IMR-90 (cell line): Measurements from ENCODE around the gene GM2A. TPM values are rescaled to one million over a fixed set of nuclear protein-coding genes. Genes with fewer than 3 reads are reported as not detected.
"Not testable (repeated sequence)": the region's sequence is repeated elsewhere in the genome, so short reads cannot be mapped to it uniquely, and the experiment has no call there.

Experiments used
- ATAC-seq: fragments of 200-7000 bp; cut with Tn5 transposase; 2 replicates; pipeline ENCODE4 v1.9.1; 2020; ENCODE audit warnings: low read depth, mild to moderate bottlenecking, moderate library complexity
- BruUV-seq: library from RNA; stranded (reverse); fragments of 400-500 nt; replicated peaks from 2 replicates; lab custom pipeline; 2021; lab: Mats Ljungman, UMichigan
- CTCF ChIA-PET: fragments of 300-600 bp; formaldehyde crosslinking; extraction: SDS; loops from one replicate; lab custom pipeline; 2021; ENCODE audit warnings: antibody characterized with exemption; lab: Yijun Ruan, JAX
- POLR2A ChIA-PET: fragments of 300-600 bp; sonication (Branson Sonifier 250); formaldehyde crosslinking; loops from one replicate; lab custom pipeline; 2022; ENCODE audit warnings: antibody characterized with exemption; ENCODE audit not compliant: unreplicated experiment; lab: Charles Lee
- DNase-seq: peaks from one replicate; pipeline ENCODE4 v3.0.0; 2013
- H2AFZ ChIP-seq: replicated peaks from 2 replicates; pipeline ENCODE3; 2013; ENCODE audit warnings: low read length, mild to moderate bottlenecking; ENCODE audit not compliant: poor library complexity
- H2AK5ac ChIP-seq: 2 replicates; pipeline ENCODE4 v1.6.1; 2013; ENCODE audit warnings: low read depth, low read length, inconsistent platforms
- H2AK9ac ChIP-seq: replicated peaks from 2 replicates; pipeline ENCODE3; 2013; ENCODE audit warnings: mild to moderate bottlenecking, low read depth, low read length, moderate library complexity; ENCODE audit not compliant: poor library complexity
- H2BK120ac ChIP-seq: 2 replicates; pipeline ENCODE4 v1.6.1; 2013; ENCODE audit warnings: low read depth, low read length, inconsistent platforms
- H2BK15ac ChIP-seq: 3 replicates; pipeline ENCODE4 v1.6.1; 2013; ENCODE audit warnings: low read depth, low read length, inconsistent platforms
- H2BK20ac ChIP-seq: 2 replicates; pipeline ENCODE4 v1.6.1; 2013; ENCODE audit warnings: low read depth, mild to moderate bottlenecking, inconsistent platforms, low read length, moderate library complexity
- H2BK5ac ChIP-seq: 2 replicates; pipeline ENCODE4 v1.6.1; 2013; ENCODE audit warnings: mild to moderate bottlenecking, low read depth, low read length, inconsistent platforms; ENCODE audit not compliant: poor library complexity, severe bottlenecking
- H3K14ac ChIP-seq: replicated peaks from 2 replicates; pipeline ENCODE4 v1.6.1; 2013; ENCODE audit warnings: low read depth, low read length, inconsistent platforms
- H3K18ac ChIP-seq: 2 replicates; pipeline ENCODE4 v1.6.1; 2013; ENCODE audit warnings: low read depth, low read length, control low read depth
- H3K23ac ChIP-seq: 2 replicates; pipeline ENCODE4 v1.6.1; 2013; ENCODE audit warnings: low read depth, low read length, inconsistent platforms
- H3K27ac ChIP-seq: 2 replicates; pipeline ENCODE4 v1.5.1; 2013; ENCODE audit warnings: mild to moderate bottlenecking, control low read depth, low read length; ENCODE audit not compliant: insufficient read depth
- H3K27me3 ChIP-seq: 2 replicates; pipeline ENCODE4 v1.6.1; 2013; ENCODE audit warnings: low read length; ENCODE audit not compliant: control insufficient read depth, insufficient read depth
- H3K36me3 ChIP-seq: 2 replicates; pipeline ENCODE4 v1.6.1; 2013; ENCODE audit warnings: low read length, mixed read lengths; ENCODE audit not compliant: control insufficient read depth, insufficient read depth
- H3K4ac ChIP-seq: 2 replicates; pipeline ENCODE4 v1.6.1; 2013; ENCODE audit warnings: low read depth, low read length, inconsistent platforms
- H3K4me1 ChIP-seq: 2 replicates; pipeline ENCODE4 v1.6.1; 2013; ENCODE audit warnings: low read length, mixed read lengths; ENCODE audit not compliant: control insufficient read depth, insufficient read depth
- H3K4me2 ChIP-seq: 2 replicates; pipeline ENCODE4 v1.6.1; 2013; ENCODE audit warnings: low read depth, mild to moderate bottlenecking, control low read depth, low read length, moderate library complexity
- H3K4me3 ChIP-seq: 2 replicates; pipeline ENCODE4 v1.5.1; 2013; ENCODE audit warnings: low read depth, mild to moderate bottlenecking, control low read depth, low read length, moderate library complexity; ENCODE audit not compliant: insufficient read depth
- H3K56ac ChIP-seq: 2 replicates; pipeline ENCODE4 v1.6.1; 2013; ENCODE audit warnings: low read length, inconsistent platforms; ENCODE audit not compliant: insufficient read depth; ENCODE audit errors: extremely low read depth
- H3K79me1 ChIP-seq, 2 experiments: 2 replicates each; pipeline ENCODE4 v1.6.1; 2013; ENCODE audit warnings: low read length in 2 of 2, inconsistent platforms in 1 of 2, low read depth in 1 of 2
- H3K9ac ChIP-seq: 2 replicates; pipeline ENCODE4 v1.6.1; 2013; ENCODE audit warnings: low read depth, low read length, control low read depth
- H3K9me1 ChIP-seq: 2 replicates; pipeline ENCODE4 v1.6.1; 2013; ENCODE audit warnings: low read length, inconsistent platforms; ENCODE audit not compliant: insufficient read depth
- H3K9me3 ChIP-seq: 2 replicates; pipeline ENCODE4 v1.6.1; 2013; ENCODE audit warnings: low read length; ENCODE audit not compliant: control insufficient read depth, insufficient read depth
- H4K20me1 ChIP-seq: 2 replicates; pipeline ENCODE4 v1.6.1; 2013; ENCODE audit warnings: low read length, inconsistent platforms; ENCODE audit not compliant: insufficient read depth
- H4K5ac ChIP-seq: 2 replicates; pipeline ENCODE4 v1.6.1; 2013; ENCODE audit warnings: mild to moderate bottlenecking, low read depth, low read length, control low read depth
- H4K8ac ChIP-seq, 2 experiments: 2 replicates each; pipeline ENCODE4 v1.6.1; 2013; ENCODE audit warnings: low read depth in 2 of 2, low read length in 2 of 2, control low read depth in 1 of 2, inconsistent platforms in 1 of 2
- H4K91ac ChIP-seq: 2 replicates; pipeline ENCODE4 v1.6.1; 2013; ENCODE audit warnings: low read depth, low read length, inconsistent platforms; ENCODE audit not compliant: insufficient read depth
- FOS ChIP-seq: fragments of 150-350 bp; IDR thresholded peaks from 2 replicates; pipeline ENCODE4 v1.6.1; 2016; ENCODE audit warnings: low read depth, low read length
- POLR2A ChIP-seq: IDR thresholded peaks from 2 replicates; pipeline ENCODE4 v1.6.1; 2012; ENCODE audit warnings: mild to moderate bottlenecking, low read depth, low read length
- WGBS, 2 experiments: methylation state at CpG; one replicate each; pipeline versions ENCODE4 v1.1.5 to v1.1.7; 2013; ENCODE audit warnings: missing lambda C conversion rate in 2 of 2; ENCODE audit not compliant: insufficient read length in 1 of 2; ENCODE audit errors: extremely low coverage in 2 of 2; 5-methylcytosine and 5-hydroxymethylcytosine counted together
- dilution Hi-C: fragments of 300-500 bp; cut with HindIII; formaldehyde crosslinking; loops from one replicate; pipeline ENCODE4 v1.14.3; 2018; ENCODE audit warnings: low sequenced_read_pairs; ENCODE audit not compliant: unreplicated experiment
- in situ Hi-C: fragments of 300-500 bp; cut with MboI; formaldehyde crosslinking; loops from 3 replicates; pipeline ENCODE4 v1.14.3; 2019; ENCODE audit warnings: low sequenced_read_pairs, inconsistent platforms, mixed read lengths
- intact Hi-C: fragments of 100-400 bp; cut with micrococcal nuclease; formaldehyde crosslinking; loops from 2 replicates; pipeline ENCODE4 v1.10.0; 2022
- polyA plus RNA-seq, 3 experiments: library from polyadenylated mRNA; depleted of rRNA; stranded (reverse); fragments of >200 nt; gene quantifications; 2 replicates each; pipeline ENCODE4 v1.2.3, GENCODE V29; 2012; ENCODE audit warnings: low replicate concordance in 1 of 3
- total RNA-seq: library from RNA; depleted of rRNA; stranded (reverse); fragments of >200 nt; gene quantifications from 2 replicates; pipeline ENCODE4 v1.2.3, GENCODE V29; 2012

GM2A gene
- total and polyA plus RNA-seq, 2 of the 4 experiments (the other 2 are of a cell fraction), result 13.8 to 18.5 TPM

DNA sequence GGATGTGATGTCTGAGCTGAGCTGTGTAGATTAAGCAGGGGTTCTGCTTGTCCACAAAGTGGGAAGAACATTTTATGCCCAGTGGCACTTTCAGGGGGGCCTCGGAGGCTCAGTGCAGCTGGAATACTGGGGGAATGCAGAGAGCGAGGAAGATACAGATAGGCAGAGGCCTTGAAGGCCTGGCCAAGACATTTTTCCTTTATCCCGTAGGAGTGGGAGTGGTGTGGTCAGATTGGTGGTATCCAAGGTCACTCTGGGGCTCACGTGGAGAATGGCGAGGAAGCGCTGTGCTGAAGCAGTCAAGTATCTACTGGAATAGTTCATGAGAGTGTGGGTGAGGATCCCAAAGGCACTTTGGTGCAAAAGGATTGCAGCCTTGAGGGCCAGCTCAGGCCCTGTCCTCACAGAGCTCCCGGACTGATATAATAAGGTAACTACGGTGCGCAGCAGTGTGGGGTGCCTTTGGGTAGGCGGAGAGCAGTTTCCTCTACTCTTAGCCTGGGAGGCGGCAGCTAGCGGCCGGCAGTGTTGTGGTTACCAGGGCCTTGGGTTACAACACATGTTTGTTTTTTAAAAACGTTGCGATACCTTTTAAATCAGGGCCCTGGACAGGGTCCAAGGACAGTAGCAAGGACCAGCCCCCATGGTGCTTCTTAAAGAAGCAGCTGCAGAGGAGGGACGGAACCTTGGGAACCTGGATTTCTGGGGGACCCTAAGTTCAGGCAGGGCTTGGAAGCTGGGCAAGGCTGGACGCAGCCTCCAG, 18.3 kb upstream of the GM2A start (continued):
- TF ChIP-seq POLR2A (no peak), FOS (no peak)

- H3K23ac ChIP-seq, BruUV-seq, H3K9me3 ChIP-seq, DNase-seq, H2AK5ac ChIP-seq, H3K4me3 ChIP-seq, H4K8ac ChIP-seq, H3K4ac ChIP-seq, H3K79me1 ChIP-seq, H2BK15ac ChIP-seq, H3K9ac ChIP-seq, POLR2A ChIA-PET, H4K5ac ChIP-seq, H3K56ac ChIP-seq, dilution Hi-C loops, H2BK20ac ChIP-seq, H4K91ac ChIP-seq, H2BK120ac ChIP-seq, H2AK9ac ChIP-seq, H4K20me1 ChIP-seq, H3K14ac ChIP-seq, CTCF ChIA-PET, H2AFZ ChIP-seq, H3K4me2 ChIP-seq, H3K27ac ChIP-seq, H3K4me1 ChIP-seq, H2BK5ac ChIP-seq, H3K9me1 ChIP-seq, ATAC-seq, H3K18ac ChIP-seq, H3K36me3 ChIP-seq: not testable (repeated sequence)
- in situ Hi-C loops, result loop anchor here (5.0 kb wide), 1 partner anchor 113 kb away; no protein-coding TSS in a partner anchor
- intact Hi-C loops, result loop anchor here (5.0 kb wide), 1 partner anchor 417 kb away; no protein-coding TSS in a partner anchor
- H3K27me3 ChIP-seq, result peaks cover 34% of the 10 kb centered on the region
- WGBS, 2 experiments, result 91% methylated on average over 4 of the region's 6 CpGs; no CpG with 5 or more reads in 1 of the 2 experiments
Observed at GRCh38 chr5:151235239-151235571, 17.8 kb upstream of the GM2A start.
